Neuronal stem cell (in vitro differentiated cells): Measurements from ENCODE around the gene MB21D2.
"Not testable (repeated sequence)": the region's sequence is repeated elsewhere in the genome, so short reads cannot be mapped to it uniquely, and the experiment has no call there.

Experiments used
- DNase-seq: peaks from one replicate; pipeline ENCODE4 v3.0.0-alpha.2; 2013; ENCODE audit warnings: low spot score
- H2AFZ ChIP-seq: one replicate; pipeline ENCODE4 v1.6.1; 2013; ENCODE audit warnings: mild to moderate bottlenecking, low read length, inconsistent platforms
- H2AK5ac ChIP-seq: 2 replicates; pipeline ENCODE4 v1.6.1; 2013; ENCODE audit warnings: low read depth, mild to moderate bottlenecking, inconsistent platforms, low read length, moderate library complexity, mixed read lengths
- H2BK120ac ChIP-seq: 2 replicates; pipeline ENCODE4 v1.6.1; 2013; ENCODE audit warnings: low read depth, mild to moderate bottlenecking, inconsistent platforms, low read length, moderate library complexity, mixed read lengths
- H2BK12ac ChIP-seq: one replicate; pipeline ENCODE4 v1.6.1; 2013; ENCODE audit warnings: low read length, inconsistent platforms
- H2BK15ac ChIP-seq: 2 replicates; pipeline ENCODE4 v1.6.1; 2013; ENCODE audit warnings: mild to moderate bottlenecking, low read length, inconsistent platforms, mixed read lengths
- H2BK5ac ChIP-seq: one replicate; pipeline ENCODE4 v1.6.1; 2013; ENCODE audit warnings: inconsistent platforms, mild to moderate bottlenecking, low read length, moderate library complexity
- H3K14ac ChIP-seq: one replicate; pipeline ENCODE4 v1.6.1; 2013; ENCODE audit warnings: low read length, inconsistent platforms
- H3K18ac ChIP-seq: 2 replicates; pipeline ENCODE4 v1.6.1; 2013; ENCODE audit warnings: low read length, inconsistent platforms
- H3K23ac ChIP-seq: 2 replicates; pipeline ENCODE4 v1.6.1; 2013; ENCODE audit warnings: low read depth, mild to moderate bottlenecking, mixed read lengths, low read length, inconsistent platforms; ENCODE audit not compliant: poor library complexity
- H3K27ac ChIP-seq: replicated peaks from 3 replicates; pipeline ENCODE4 v1.5.1; 2013; ENCODE audit warnings: low read length, inconsistent platforms
- H3K27me3 ChIP-seq, 3 experiments: 2 replicates each; pipeline ENCODE4 v1.6.1; 2013; ENCODE audit warnings: low read length in 3 of 3, mild to moderate bottlenecking in 2 of 3, inconsistent platforms in 1 of 3, low read depth in 1 of 3, mixed read lengths in 1 of 3, moderate library complexity in 1 of 3; ENCODE audit not compliant: control insufficient read depth in 3 of 3, insufficient read depth in 3 of 3
- H3K36me3 ChIP-seq, 2 donors: replicated peaks in 1 of 2; 2 replicates each; pipeline ENCODE4 v1.6.1; 2013; ENCODE audit warnings: low read length in 2 of 2; ENCODE audit not compliant: control insufficient read depth in 2 of 2, insufficient read depth in 2 of 2
- H3K4ac ChIP-seq: 2 replicates; pipeline ENCODE4 v1.6.1; 2013; ENCODE audit warnings: inconsistent platforms, mild to moderate bottlenecking, low read length, moderate library complexity
- H3K4me1 ChIP-seq, 2 donors: 1 replicate in 1 of 2; 2 replicates in 1 of 2; pipeline ENCODE4 v1.6.1; 2013; ENCODE audit warnings: low read length in 2 of 2, low read depth in 1 of 2; ENCODE audit not compliant: control insufficient read depth in 2 of 2, insufficient read depth in 1 of 2
- H3K4me2 ChIP-seq: one replicate; pipeline ENCODE4 v1.6.1; 2013; ENCODE audit warnings: mild to moderate bottlenecking, low read length, inconsistent platforms; ENCODE audit not compliant: insufficient read depth, poor library complexity, severe bottlenecking
- H3K4me3 ChIP-seq, 2 donors: 2 replicates each; pipeline ENCODE4 v1.5.1; 2013; ENCODE audit warnings: low read length in 2 of 2, mild to moderate bottlenecking in 2 of 2, inconsistent platforms in 1 of 2, moderate library complexity in 1 of 2
- H3K79me1 ChIP-seq: one replicate; pipeline ENCODE4 v1.6.1; 2013; ENCODE audit warnings: low read depth, mild to moderate bottlenecking, inconsistent platforms, low read length, moderate library complexity
- H3K9ac ChIP-seq: one replicate; pipeline ENCODE4 v1.6.1; 2013; ENCODE audit warnings: mild to moderate bottlenecking, low read depth, low read length, inconsistent platforms; ENCODE audit not compliant: poor library complexity
- H3K9me3 ChIP-seq, 2 donors: replicated peaks in 1 of 2; 2 replicates each; pipeline versions ENCODE3 to v1.6.1; 2013; ENCODE audit warnings: low read length in 2 of 2, mild to moderate bottlenecking in 2 of 2, inconsistent platforms in 1 of 2, low read depth in 1 of 2, mixed read lengths in 1 of 2, moderate library complexity in 1 of 2; ENCODE audit not compliant: control insufficient read depth in 2 of 2, insufficient read depth in 1 of 2
- H4K8ac ChIP-seq: one replicate; pipeline ENCODE4 v1.6.1; 2013; ENCODE audit warnings: low read depth, mild to moderate bottlenecking, inconsistent platforms, low read length, moderate library complexity
- H4K91ac ChIP-seq: one replicate; pipeline ENCODE4 v1.6.1; 2013; ENCODE audit warnings: low read length, low read depth, mild to moderate bottlenecking, inconsistent platforms; ENCODE audit not compliant: poor library complexity
- WGBS, 2 donors: extraction: QIAGEN DNeasy Blood & Tissue Kit; methylation state at CpG; one replicate each; pipeline ENCODE4 v1.1.7; 2013; ENCODE audit warnings: missing lambda C conversion rate in 2 of 2, mixed read lengths in 1 of 2; ENCODE audit not compliant: insufficient read length in 2 of 2, insufficient replicate concordance in 1 of 2; ENCODE audit errors: extremely low coverage in 2 of 2; 5-methylcytosine and 5-hydroxymethylcytosine counted together

The MB21D2 gene

GRCh38 chr3:192794216-192794615, 123.4 kb downstream of the MB21D2 start:
- Histone ChIP-seq H3K27ac (no peak overlapping the region), H4K8ac (no peak overlapping the region), H2BK12ac (no peak overlapping the region), H2BK5ac (no peak overlapping the region), H4K91ac (no peak overlapping the region), H3K4me3 (no peak overlapping the region), H3K18ac (no peak overlapping the region), H3K4ac (no peak overlapping the region), H3K23ac (no peak overlapping the region), H3K36me3 (peaks cover 2 to 6% of the 10 kb centered on the region in 2 donors), H2BK120ac (no peak overlapping the region), H3K27me3 (no peaks in the 10 kb centered on the region), H3K79me1 (no peaks in the 10 kb centered on the region), H2BK15ac (no peak overlapping the region), H3K9me3 (no peaks in the 10 kb centered on the region), H3K4me1 (no peaks in the 10 kb centered on the region), H3K4me2 (no peak overlapping the region), H2AK5ac (no peak overlapping the region), H3K14ac (no peak overlapping the region), H2AFZ (no peak overlapping the region), H3K9ac (no peak overlapping the region)
- no peak for DNase-seq
- WGBS, 2 donors = no CpG with 5 or more reads among the region's 3 CpGs

GRCh38 chr3:192788816-192789515, 128.7 kb downstream of the MB21D2 start:
- not testable (repeated sequence) for H3K23ac ChIP-seq, H3K4me1 ChIP-seq, H2BK120ac ChIP-seq, H4K91ac ChIP-seq, H3K36me3 ChIP-seq, H3K9me3 ChIP-seq, H3K79me1 ChIP-seq, DNase-seq, H2AK5ac ChIP-seq, H3K18ac ChIP-seq, H3K4me2 ChIP-seq, H2BK12ac ChIP-seq, H3K9ac ChIP-seq, H3K14ac ChIP-seq, H2BK5ac ChIP-seq, H4K8ac ChIP-seq, H3K27ac ChIP-seq, H3K4ac ChIP-seq, H2BK15ac ChIP-seq
- peaks cover 0 to 28% (median 0%) of the 10 kb centered on the region in 3 experiments for H3K27me3 ChIP-seq
- peak overlapping the region in 1 of 2 donors; percentile 28 for H3K4me3 ChIP-seq
- WGBS, 2 donors = no CpG with 5 or more reads among the region's 57 CpGs
- peak overlapping the region; percentile 91 for H2AFZ ChIP-seq

GRCh38 chr3:192778508-192778907, 139.1 kb downstream of the MB21D2 start:
- Histone ChIP-seq H4K91ac (no peak overlapping the region), H2AK5ac (no peak overlapping the region), H3K18ac (no peak overlapping the region), H3K36me3 (no peaks in the 10 kb centered on the region), H3K27me3 (peaks cover 0 to 3% (median 0%) of the 10 kb centered on the region in 3 experiments), H2BK15ac (no peak overlapping the region), H3K27ac (no peak overlapping the region), H3K4me2 (no peak overlapping the region), H3K9me3 (no peaks in the 10 kb centered on the region), H3K14ac (no peak overlapping the region), H3K79me1 (no peaks in the 10 kb centered on the region), H2BK12ac (no peak overlapping the region), H4K8ac (no peak overlapping the region), H3K4me3 (no peak overlapping the region), H2BK120ac (no peak overlapping the region), H3K4ac (no peak overlapping the region), H2AFZ (no peak overlapping the region), H3K9ac (no peak overlapping the region), H3K23ac (no peak overlapping the region), H3K4me1 (no peaks in the 10 kb centered on the region), H2BK5ac (no peak overlapping the region)
- DNase-seq = no peak
- no CpG with 5 or more reads among the region's 3 CpGs for WGBS, 2 donors

GRCh38 chr3:192774341-192774740, 143.3 kb downstream of the MB21D2 start:
- not testable (repeated sequence) for H3K14ac ChIP-seq, H2BK12ac ChIP-seq, H3K27ac ChIP-seq, H3K23ac ChIP-seq, H3K36me3 ChIP-seq, H3K4ac ChIP-seq, H2BK5ac ChIP-seq, H3K18ac ChIP-seq, H3K4me1 ChIP-seq, H3K79me1 ChIP-seq, H4K91ac ChIP-seq, H2AK5ac ChIP-seq, H2BK120ac ChIP-seq, H2BK15ac ChIP-seq, H4K8ac ChIP-seq, H2AFZ ChIP-seq, H3K4me2 ChIP-seq, H3K4me3 ChIP-seq, H3K27me3 ChIP-seq, DNase-seq, H3K9ac ChIP-seq, H3K9me3 ChIP-seq
- WGBS, 2 donors = no CpG with 5 or more reads among the region's 4 CpGs
